GM21717 (cell line): ENCODE data around the gene BMPR1A.
"Not testable (repeated sequence)": the region's sequence is repeated elsewhere in the genome, so short reads cannot be mapped to it uniquely, and the experiment has no call there.

ENCODE experiments used
- ATAC-seq: cut with Tn5 transposase; IDR thresholded peaks from one replicate; pipeline ENCODE4 v1.9.1; 2021; ENCODE audit warnings: mild to moderate bottlenecking, moderate library complexity; ENCODE audit not compliant: unreplicated experiment

The BMPR1A gene

DNA sequence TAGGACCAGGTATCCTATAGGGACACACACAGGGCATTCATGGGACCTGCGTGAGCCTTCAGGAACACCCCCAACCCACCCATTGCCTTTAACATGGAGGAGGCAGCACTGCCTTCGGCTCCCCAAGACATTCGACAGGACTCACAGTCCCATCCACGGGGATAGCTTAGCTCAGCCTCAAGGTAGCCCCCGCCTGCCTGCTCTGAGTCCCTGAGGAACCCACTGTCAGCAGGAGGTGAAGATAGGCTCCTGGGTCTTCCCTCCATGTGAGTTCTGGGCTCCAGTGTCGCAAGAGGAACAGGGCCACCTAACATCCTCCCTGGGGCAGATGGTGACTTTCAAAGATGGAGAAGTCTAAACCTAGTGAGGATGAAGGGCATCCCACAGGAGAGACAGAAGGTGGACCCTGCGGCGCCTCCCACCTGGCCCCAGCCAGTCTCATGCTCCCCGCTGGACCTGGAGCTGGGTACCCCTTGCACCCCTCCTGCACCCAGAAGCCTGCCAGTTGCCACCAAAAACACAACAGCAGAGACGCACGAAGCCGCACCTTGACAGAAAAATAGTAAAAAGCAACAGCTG, 207.0 kb downstream of the BMPR1A start:
- no peak for ATAC-seq

DNA sequence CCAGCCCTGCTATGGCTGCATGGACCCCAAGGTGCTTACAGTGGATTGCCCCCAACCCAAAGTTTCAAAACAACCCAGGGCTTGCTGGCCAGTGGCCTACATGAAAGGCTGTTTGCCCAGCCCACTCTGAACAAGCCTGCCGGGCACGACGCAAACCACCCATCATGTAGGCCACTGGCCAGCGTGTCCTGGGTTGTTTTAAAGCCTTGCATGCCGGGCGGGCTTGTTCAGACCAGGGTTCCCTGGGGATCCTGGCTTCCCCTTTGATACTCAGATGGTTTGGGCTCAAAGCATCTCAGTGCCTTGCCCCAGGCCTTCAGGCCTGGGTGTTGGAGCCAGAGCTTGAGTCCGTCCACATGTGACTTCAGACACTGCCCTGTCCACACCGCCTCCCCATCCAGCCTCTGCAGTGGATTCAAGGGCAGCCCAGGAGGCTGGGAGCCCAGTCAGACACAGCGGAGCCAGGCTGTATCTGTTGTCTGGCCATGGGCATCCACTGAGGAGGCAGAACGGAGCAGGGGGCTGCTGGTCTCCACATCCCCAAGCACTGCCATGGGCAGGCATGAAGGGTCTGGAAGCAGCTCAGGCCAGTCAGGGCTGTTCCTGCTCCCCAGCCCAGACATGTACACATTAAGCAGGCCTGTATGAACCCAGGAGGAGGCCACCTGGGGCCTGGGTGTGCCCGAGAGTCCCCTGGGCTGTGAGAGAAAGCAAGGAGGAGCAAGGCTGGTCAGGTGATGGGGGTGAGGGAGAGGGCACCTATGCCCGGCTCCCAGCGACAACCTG, 207.8 kb downstream of the BMPR1A start:
- ATAC-seq: no peak

DNA sequence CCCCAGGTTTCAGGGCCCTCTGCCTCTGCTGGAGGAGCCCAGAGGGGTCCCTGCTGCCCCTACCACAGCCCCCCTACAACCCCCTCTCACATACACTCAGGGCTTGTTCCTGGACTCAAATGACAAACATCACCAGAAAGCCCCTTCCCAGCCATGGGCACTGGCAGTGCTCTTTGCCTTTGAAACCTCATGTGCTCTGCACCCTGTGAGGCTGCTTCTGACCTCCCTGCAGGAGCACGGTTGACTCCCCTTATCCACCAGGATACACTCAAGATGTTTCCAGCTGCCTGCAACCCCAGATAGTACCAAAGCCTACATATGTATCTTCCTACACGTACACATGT, 208.4 kb downstream of the BMPR1A start:
- no peak for ATAC-seq

- no peak for ATAC-seq
Observed at GRCh38 chr10:86965986-86966654, 209.7 kb downstream of the BMPR1A start.

GRCh38 chr10:86967481-86967941, 211.1 kb downstream of the BMPR1A start:
- ATAC-seq: no peak

- ATAC-seq: no peak
Observed at GRCh38 chr10:86968271-86968993, 212.0 kb downstream of the BMPR1A start, which contains the start of gene ADIRF. ADIRF (plus strand) TSS chr10:86968482; CDS start chr10:86968545, 63 bp downstream.

GRCh38 chr10:86968994-86969355, 212.6 kb downstream of the BMPR1A start:
- ATAC-seq: no peak

- no peak for ATAC-seq
Observed at GRCh38 chr10:86969421-86970041, 213.1 kb downstream of the BMPR1A start.

GRCh38 chr10:86970162-86970981, 214.0 kb downstream of the BMPR1A start:
- no peak for ATAC-seq

DNA sequence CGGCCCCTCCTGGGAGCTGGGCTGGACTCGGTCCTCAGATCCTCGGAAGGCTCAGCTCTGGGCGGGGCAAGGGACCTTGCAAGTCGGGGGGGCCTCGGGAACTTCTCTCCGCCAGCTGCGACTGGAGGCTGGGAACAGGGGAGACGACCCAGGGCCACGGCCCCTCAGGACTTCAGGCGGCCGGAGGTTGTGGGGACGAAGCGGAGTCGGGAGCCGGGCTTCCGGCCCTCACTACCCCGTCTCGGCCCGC, 214.5 kb downstream of the BMPR1A start:
- no peak for ATAC-seq

DNA sequence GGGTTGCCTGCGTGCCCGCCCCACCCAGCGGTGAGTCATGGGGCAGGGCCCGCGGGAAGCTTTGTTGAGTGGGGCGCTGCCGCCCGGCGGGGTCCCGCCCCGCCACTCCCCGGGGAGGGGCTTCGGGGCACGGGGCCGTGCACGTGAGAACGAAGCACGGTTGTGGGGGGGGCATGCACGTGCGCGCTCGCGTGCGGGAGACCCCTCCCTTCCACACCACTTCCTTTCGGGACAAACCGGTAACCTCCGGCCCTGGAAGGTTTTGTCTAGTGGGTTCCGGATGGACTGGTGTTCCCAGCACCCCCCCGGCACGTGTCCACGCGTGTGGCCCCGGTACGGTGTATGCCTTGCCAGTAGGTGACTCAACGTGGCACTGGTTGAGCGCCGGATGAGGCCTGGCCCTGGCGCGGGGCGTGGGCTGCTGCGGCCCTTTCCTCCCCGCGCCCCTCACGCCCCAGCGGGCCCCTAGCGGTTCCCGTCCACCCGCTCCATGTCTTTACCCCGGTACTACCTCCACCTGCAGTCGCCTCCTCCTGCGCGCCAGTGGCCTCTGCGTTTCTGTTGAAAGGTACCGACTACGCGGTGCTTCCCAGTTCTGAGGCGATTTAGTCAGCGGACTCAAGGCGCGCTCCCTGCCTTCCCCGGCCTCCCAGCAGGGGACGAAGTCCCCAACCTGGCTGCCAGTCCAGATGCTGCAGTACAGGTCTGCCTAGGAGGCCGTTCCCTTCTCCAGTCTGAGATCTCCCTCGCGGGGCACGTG, 215.0 kb downstream of the BMPR1A start:
- ATAC-seq: peak; percentile 75

DNA sequence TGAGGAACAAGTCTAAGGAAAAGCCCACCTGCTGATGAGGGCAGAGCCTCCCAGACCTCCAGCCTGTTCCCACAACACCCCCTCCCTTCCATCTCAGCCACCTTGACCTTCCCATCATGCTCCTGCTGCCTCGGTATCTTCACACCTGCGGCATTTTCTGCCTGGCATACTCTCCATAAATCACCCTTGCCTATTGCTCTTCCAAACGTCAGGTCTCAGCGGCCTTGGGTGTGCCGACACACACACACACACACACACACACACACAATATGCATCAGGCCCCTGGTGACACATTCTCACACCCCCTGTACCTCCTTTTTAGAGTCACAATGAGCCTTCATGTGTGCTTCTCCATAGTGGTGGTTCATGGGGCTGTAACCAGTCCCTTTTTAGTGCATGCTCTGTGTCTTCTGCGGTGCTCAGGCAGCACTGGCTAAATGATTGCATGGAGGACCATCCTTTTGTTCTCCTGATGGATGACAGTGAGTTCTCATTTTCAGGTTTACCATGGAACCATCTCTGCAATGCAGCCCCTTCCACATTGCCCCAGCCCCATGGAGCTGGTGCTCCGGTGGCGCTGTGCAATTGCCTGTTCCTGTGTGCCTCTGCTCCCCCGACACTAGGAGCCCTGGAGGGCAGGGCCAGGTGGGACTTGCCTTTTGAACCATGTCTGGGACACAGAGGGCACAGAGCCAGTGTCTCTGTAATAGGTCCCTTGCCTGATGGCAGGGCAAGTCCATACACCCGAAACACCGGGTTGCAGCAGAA, 216.4 kb downstream of the BMPR1A start:
- ATAC-seq: no peak

DNA sequence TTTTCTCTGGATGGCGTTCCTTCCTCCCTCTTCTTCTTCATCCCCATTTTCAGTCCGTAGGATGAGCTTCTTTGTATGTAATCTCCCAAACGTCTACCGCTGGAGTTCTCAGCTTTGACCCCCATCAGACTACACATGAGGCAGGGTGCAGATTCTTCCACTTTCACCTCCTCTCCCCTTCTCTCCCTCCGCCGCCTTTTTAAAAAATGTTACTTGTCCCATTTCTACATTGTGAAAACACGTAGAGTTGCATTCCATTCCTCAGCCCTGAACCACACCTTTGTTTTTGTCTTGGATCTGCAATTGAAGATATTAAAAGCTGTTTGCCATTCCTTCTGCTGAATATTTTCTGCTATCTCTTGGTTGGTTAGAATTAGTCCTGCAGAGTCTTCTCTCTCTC, 218.1 kb downstream of the BMPR1A start:
- no peak for ATAC-seq

DNA sequence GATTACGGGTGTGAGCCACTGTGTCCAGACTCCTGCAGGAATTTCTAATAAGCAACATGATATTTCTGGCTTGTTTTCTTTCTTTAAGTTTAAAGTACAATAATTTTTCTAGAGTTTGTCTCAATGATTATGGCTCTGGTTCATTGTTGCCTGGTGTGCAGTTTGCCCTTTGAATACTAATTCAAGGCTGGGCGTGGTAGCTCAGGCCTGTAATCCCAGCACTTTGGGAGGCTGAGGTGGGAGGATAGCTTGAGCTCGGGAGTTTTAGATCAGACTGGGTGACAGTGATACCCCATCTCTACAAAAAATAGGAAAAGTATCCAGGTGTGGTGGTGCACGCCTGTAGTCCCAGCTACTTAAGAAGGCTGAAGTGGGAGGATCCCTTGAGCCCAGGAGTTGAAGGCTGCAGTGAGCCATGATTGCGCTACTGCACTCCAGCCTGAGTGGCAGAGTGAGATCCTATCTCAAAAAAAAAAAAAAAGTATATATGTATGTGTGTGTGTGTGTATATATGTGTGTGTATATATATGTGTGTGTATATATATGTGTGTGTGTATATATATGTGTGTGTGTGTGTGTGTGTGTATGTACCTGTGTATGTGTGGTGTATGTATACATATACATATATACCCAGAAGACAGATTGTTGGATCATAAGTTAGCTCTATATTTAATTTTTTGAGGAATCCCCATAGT, 220.1 kb downstream of the BMPR1A start:
- ATAC-seq: no peak

GRCh38 chr10:86978457-86978856, 222.0 kb downstream of the BMPR1A start:
- ATAC-seq: not testable (repeated sequence)

DNA sequence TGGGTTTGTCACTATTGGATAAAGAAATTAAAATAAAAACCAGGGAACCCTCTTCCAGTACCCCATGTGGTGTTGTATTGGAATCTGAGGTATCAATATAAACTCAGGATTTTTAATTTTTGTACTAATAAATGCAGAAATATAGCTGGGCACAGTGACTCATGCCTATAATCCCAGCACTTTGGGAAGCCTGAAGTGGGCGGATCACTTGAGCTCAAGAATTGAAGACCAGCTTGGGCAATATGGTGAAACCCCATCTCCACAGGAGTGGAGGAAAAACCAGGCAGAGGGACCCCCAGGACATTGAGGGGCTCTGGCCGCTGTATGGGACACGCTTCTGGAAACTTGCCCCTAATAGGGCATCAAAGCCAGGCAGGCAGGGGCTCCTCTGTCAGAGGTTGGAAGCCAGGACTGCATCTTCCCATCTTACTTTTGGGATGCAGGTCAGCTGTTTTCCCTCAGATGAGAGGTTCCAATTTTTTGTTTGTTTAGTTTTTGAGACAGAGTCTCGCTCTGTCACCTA, 222.9 kb downstream of the BMPR1A start:
- no peak for ATAC-seq

DNA sequence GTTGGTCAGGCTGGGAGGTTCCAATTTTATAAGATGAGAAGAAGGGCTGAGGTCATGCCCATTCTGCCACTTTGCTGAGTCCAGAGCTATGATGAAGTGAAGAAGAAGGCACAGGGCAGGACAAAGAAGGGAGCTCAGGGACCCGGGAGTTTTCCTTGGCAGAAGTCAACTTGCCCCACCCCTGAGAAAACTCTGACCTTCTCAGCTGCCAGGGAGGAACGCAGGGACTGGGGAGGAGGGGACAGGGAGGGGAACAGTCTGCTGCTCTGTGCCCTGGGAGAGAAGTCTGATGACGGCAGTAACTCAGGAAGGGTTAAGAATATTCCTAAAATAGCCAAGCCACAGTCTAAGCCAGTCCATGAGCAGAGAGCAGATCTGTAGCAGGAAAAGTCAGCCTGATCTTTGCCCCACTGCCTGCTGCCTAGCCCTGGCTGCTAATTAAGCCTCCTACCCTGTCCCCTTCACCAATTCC, 223.6 kb downstream of the BMPR1A start:
- no peak for ATAC-seq

GRCh38 chr10:86981020-86981419, 224.6 kb downstream of the BMPR1A start:
- not testable (repeated sequence) for ATAC-seq
